Endothelial cell of umbilical vein (primary cell): ENCODE measurements around the gene TUFM. TPM values are rescaled to one million over a fixed set of nuclear protein-coding genes. Genes with fewer than 3 reads are reported as not detected.

Experiments
- BruUV-seq: library from RNA; stranded (reverse); fragments of 400-500 nt; replicated peaks from 2 replicates; lab custom pipeline; 2021; lab: Mats Ljungman, UMichigan
- CTCF ChIA-PET: fragments of 300-600, 350-600 bp; sonication (Branson Sonifier 250); formaldehyde crosslinking; loops from one replicate; lab custom pipeline; 2021; ENCODE audit warnings: antibody characterized with exemption, inconsistent platforms; lab: Charles Lee
- POLR2A ChIA-PET: fragments of 300-600, 350-600 bp; sonication (Branson Sonifier 250); formaldehyde crosslinking; loops from one replicate; lab custom pipeline; 2021; ENCODE audit warnings: antibody characterized with exemption, inconsistent platforms; lab: Charles Lee
- DNase-seq: peaks from one replicate; pipeline ENCODE4 v3.0.0-alpha.2; 2011; ENCODE audit warnings: low read depth, low spot score
- FAIRE-seq: peaks from 2 replicates; lab custom pipeline; 2011; peaks lifted over from hg19 to GRCh38; lab: Jason Lieb, UNC
- H2AFZ ChIP-seq: 2 replicates; pipeline ENCODE4 v1.6.0; 2012; ENCODE audit warnings: low read depth, low read length, control low read depth, inconsistent platforms
- H3K27ac ChIP-seq: 2 replicates; pipeline ENCODE4 v1.5.1; 2011; ENCODE audit warnings: low read depth, mild to moderate bottlenecking, control low read depth, low read length, moderate library complexity; ENCODE audit not compliant: insufficient read depth
- H3K27me3 ChIP-seq, 2 experiments: 2 replicates each; pipeline versions ENCODE4 v1.6.0 to v1.6.1; 2011; ENCODE audit warnings: low read length in 2 of 2, mixed read lengths in 1 of 2; ENCODE audit not compliant: control insufficient read depth in 2 of 2, insufficient read depth in 2 of 2
- H3K36me3 ChIP-seq, 2 experiments: 2 replicates in 1 of 2; 3 replicates in 1 of 2; pipeline ENCODE4 v1.5.1; 2011; ENCODE audit warnings: low read length in 2 of 2, mild to moderate bottlenecking in 1 of 2, moderate library complexity in 1 of 2; ENCODE audit not compliant: control insufficient read depth in 2 of 2, insufficient read depth in 2 of 2; ENCODE audit errors: extremely low read depth in 1 of 2
- H3K4me1 ChIP-seq: 3 replicates; pipeline ENCODE4 v1.5.1; 2011; ENCODE audit warnings: mild to moderate bottlenecking, low read length; ENCODE audit not compliant: control insufficient read depth, insufficient read depth; ENCODE audit errors: extremely low read depth
- H3K4me2 ChIP-seq: 2 replicates; pipeline ENCODE4 v1.6.1; 2011; ENCODE audit warnings: low read length, control low read depth, mixed read lengths; ENCODE audit not compliant: insufficient read depth
- H3K4me3 ChIP-seq, 3 experiments: fragments of 200-600 bp in 1 of 3; sonication (generic), shearing (Covaris generic) in 1 of 3; replicated peaks in 1 of 3; 2 replicates each; pipeline ENCODE4 v1.5.1; 2011 to 2016; ENCODE audit warnings: control low read depth in 3 of 3, low read length in 3 of 3, mild to moderate bottlenecking in 2 of 3, inconsistent platforms in 1 of 3, low read depth in 1 of 3, moderate library complexity in 1 of 3; ENCODE audit not compliant: insufficient read depth in 1 of 3
- H3K79me2 ChIP-seq: 2 replicates; pipeline ENCODE4 v1.6.0; 2012; ENCODE audit warnings: low read length, inconsistent platforms; ENCODE audit not compliant: control insufficient read depth, insufficient read depth
- H3K9ac ChIP-seq: replicated peaks from 2 replicates; pipeline ENCODE3; 2011; ENCODE audit warnings: low read length, control low read depth; ENCODE audit not compliant: insufficient read depth; ENCODE audit errors: extremely low read depth
- H3K9me1 ChIP-seq: replicated peaks from 3 replicates; pipeline ENCODE4 v1.6.0; 2011; ENCODE audit warnings: mild to moderate bottlenecking, low read length; ENCODE audit not compliant: control insufficient read depth, insufficient read depth; ENCODE audit errors: extremely low read depth
- H3K9me3 ChIP-seq: replicated peaks from 2 replicates; pipeline ENCODE4 v1.5.1; 2012; ENCODE audit warnings: low read length, inconsistent platforms; ENCODE audit not compliant: control insufficient read depth, insufficient read depth
- H4K20me1 ChIP-seq: replicated peaks from 2 replicates; pipeline ENCODE3; 2011; ENCODE audit warnings: mild to moderate bottlenecking, low read length; ENCODE audit not compliant: control insufficient read depth, insufficient read depth; ENCODE audit errors: extremely low read depth
- EZH2 ChIP-seq: IDR thresholded peaks from 2 replicates; pipeline ENCODE4 v1.6.1; 2012; ENCODE audit warnings: borderline replicate concordance, low read depth, mild to moderate bottlenecking, moderate library complexity, low read length, inconsistent platforms; ENCODE audit not compliant: severe bottlenecking
- JUN ChIP-seq: IDR thresholded peaks from 2 replicates; pipeline ENCODE4 v1.6.1; 2011; ENCODE audit warnings: borderline replicate concordance, low read depth; ENCODE audit not compliant: insufficient read length, insufficient read depth
- MYC ChIP-seq: IDR thresholded peaks from one replicate; pipeline ENCODE4 v1.6.1; 2011; ENCODE audit warnings: mild to moderate bottlenecking, low read depth, low read length
- POLR2AphosphoS5 ChIP-seq: IDR thresholded peaks from 2 replicates; pipeline ENCODE4 v1.6.1; 2012; ENCODE audit warnings: low read depth, mild to moderate bottlenecking, control low read depth, low read length, moderate library complexity; ENCODE audit not compliant: insufficient read depth
- dilution Hi-C: fragments of 300-500 bp; cut with MboI; formaldehyde crosslinking; loops from one replicate; pipeline ENCODE4 v1.15.0; 2019; ENCODE audit warnings: low sequenced_read_pairs; ENCODE audit not compliant: extremely low pct_ligation_motif_present
- intact Hi-C: fragments of 100-400 bp; cut with micrococcal nuclease; formaldehyde crosslinking; loops from one replicate; pipeline ENCODE4 v1.10.0; 2022
- polyA plus RNA-seq, 4 experiments: library from polyadenylated mRNA; depleted of rRNA in 3 of 4; stranded (reverse) in 3 of 4; unstranded in 1 of 4; fragments of >200 nt; gene quantifications; 2 replicates each; pipeline versions ENCODE4 v1.2.1 to v1.2.3, GENCODE V29; 2011 to 2012; ENCODE audit warnings: missing spikeins in 1 of 4
- total RNA-seq: library from RNA; stranded (reverse); gene quantifications from 2 replicates; pipeline ENCODE4 v1.2.3, GENCODE V29; 2021
- TF ChIP-seq, protein P1 (sequence below): IDR thresholded peaks from 2 replicates; pipeline ENCODE4 v1.6.1; 2011; ENCODE audit not compliant: insufficient read depth, insufficient read length
- TF ChIP-seq, protein P2 (sequence below), 2 donors: IDR thresholded peaks; 1 replicate in 1 of 2; 2 replicates in 1 of 2; pipeline ENCODE4 v1.5.1; 2011; ENCODE audit warnings: low read length in 2 of 2, mild to moderate bottlenecking in 2 of 2, moderate library complexity in 2 of 2, control low read depth in 1 of 2, inconsistent platforms in 1 of 2, low read depth in 1 of 2; ENCODE audit not compliant: insufficient read depth in 1 of 2; ENCODE audit errors: extremely low read depth in 1 of 2

Gene TUFM
- total and polyA plus RNA-seq, 2 donors (not counting 3 experiments of a cell fraction or from before 2014, with no cell fraction given), result 186 to 227 TPM

- Histone ChIP-seq H3K27ac (no peak overlapping the region), H3K36me3 (peaks cover 23 to 48% of the 10 kb centered on the region in 2 experiments), H3K4me1 (no peaks in the 10 kb centered on the region), H2AFZ (no peak overlapping the region), H3K9me1 (no peaks in the 10 kb centered on the region), H3K79me2 (no peaks in the 10 kb centered on the region), H3K4me2 (no peak overlapping the region), H4K20me1 (no peaks in the 10 kb centered on the region), H3K9ac (no peak overlapping the region), H3K27me3 (no peaks in the 10 kb centered on the region), H3K9me3 (no peaks in the 10 kb centered on the region), H3K4me3 (no peak overlapping the region)
- DNase-seq (no peak), FAIRE-seq (no peak)
- ChIA-PET CTCF (interaction anchor here (1.6 kb wide), 1 partner anchor 109 kb away, joined by 5 read pairs; no protein-coding TSS in a partner anchor), POLR2A (no interaction called here)
- intact Hi-C loops, result no loop called here
- TF ChIP-seq JUN (no peak), EZH2 (no peak), MYC (no peak), POLR2AphosphoS5 (no peak)
- TF ChIP-seq, protein P1, sequence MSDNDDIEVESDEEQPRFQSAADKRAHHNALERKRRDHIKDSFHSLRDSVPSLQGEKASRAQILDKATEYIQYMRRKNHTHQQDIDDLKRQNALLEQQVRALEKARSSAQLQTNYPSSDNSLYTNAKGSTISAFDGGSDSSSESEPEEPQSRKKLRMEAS, result no peak
- BruUV-seq, result no TSS peak
- dilution Hi-C loops, result no loop called here
Observed at GRCh38 chr16:28836761-28837064, 9.4 kb downstream of the TUFM start.

DNA sequence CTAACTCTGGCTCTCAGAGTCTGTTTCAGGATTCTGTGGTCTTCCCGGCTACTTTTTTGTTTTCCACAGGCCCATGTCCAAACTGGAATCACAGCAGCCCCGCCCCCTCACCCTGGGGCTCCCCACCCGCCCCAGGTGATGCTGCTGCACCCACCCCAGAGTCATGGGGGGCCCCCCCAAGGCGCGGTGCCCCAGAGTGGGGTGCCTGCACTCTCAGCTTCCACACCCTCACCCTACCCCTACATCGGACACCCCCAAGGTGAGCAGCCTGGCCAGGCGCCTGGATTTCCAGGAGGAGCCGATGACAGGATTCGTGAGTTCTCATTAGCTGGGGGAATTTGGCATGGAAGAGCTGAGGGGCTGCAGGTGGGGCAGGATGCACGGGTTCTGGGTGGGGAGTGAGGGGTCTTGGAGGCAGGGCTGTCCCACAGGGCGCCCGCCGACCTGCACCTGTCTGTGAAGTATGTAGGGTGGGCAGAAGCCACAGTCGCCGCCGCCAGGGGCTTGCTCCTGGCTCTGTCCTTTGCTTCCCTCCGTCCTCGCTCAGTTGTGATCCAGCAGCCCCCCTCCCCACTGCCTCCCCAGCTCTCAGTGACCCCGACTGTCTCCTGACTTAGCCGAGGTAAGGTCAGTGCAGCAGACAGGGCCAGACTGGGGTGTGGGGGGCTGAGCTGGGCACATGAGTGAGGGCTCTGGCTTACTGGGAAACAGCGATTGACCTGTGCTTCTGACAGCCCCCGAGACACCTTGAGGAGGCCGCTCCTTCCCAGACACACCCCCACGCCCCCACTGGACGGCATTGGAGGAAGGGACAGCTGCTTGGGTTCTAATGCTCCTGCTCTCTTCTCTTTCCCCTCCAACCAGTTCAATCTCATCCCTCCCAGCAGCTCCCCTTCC lies 10.0 kb downstream of the TUFM start:
- dilution Hi-C loops (no loop called here), intact Hi-C loops (no loop called here)
- H3K79me2 ChIP-seq, result peaks cover 2% of the 10 kb centered on the region
- H3K27ac ChIP-seq, result no peak overlapping the region
- TF ChIP-seq, protein P1, result no peak
- TF ChIP-seq POLR2AphosphoS5, result no peak
- TF ChIP-seq, protein P2, sequence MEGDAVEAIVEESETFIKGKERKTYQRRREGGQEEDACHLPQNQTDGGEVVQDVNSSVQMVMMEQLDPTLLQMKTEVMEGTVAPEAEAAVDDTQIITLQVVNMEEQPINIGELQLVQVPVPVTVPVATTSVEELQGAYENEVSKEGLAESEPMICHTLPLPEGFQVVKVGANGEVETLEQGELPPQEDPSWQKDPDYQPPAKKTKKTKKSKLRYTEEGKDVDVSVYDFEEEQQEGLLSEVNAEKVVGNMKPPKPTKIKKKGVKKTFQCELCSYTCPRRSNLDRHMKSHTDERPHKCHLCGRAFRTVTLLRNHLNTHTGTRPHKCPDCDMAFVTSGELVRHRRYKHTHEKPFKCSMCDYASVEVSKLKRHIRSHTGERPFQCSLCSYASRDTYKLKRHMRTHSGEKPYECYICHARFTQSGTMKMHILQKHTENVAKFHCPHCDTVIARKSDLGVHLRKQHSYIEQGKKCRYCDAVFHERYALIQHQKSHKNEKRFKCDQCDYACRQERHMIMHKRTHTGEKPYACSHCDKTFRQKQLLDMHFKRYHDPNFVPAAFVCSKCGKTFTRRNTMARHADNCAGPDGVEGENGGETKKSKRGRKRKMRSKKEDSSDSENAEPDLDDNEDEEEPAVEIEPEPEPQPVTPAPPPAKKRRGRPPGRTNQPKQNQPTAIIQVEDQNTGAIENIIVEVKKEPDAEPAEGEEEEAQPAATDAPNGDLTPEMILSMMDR (IDR thresholded peaks at IDR 0.05; ENCODE audit: extremely low read depth in 1 of 2, insufficient read depth in 1 of 2, low read depth in 1 of 2, low read length in 2 of 2), result no peak
- no peak for TF ChIP-seq MYC
- no peaks in the 10 kb centered on the region for H3K9me3 ChIP-seq
- no peak overlapping the region for H2AFZ ChIP-seq
- ChIA-PET POLR2A (no interaction called here), CTCF (interaction anchor here (1.1 kb wide), 1 partner anchor 9 kb away, joined by 3 read pairs; no protein-coding TSS in a partner anchor)
- no TSS peak for BruUV-seq
- H3K27me3 ChIP-seq, result no peaks in the 10 kb centered on the region
- H4K20me1 ChIP-seq, result no peaks in the 10 kb centered on the region
- H3K36me3 ChIP-seq, result peaks cover 25 to 52% of the 10 kb centered on the region in 2 experiments
- H3K4me2 ChIP-seq, result no peak overlapping the region
- no peak overlapping the region for H3K4me3 ChIP-seq
- no peak overlapping the region for H3K9ac ChIP-seq
- no peaks in the 10 kb centered on the region for H3K4me1 ChIP-seq
- no peak for FAIRE-seq
- H3K9me1 ChIP-seq, result no peaks in the 10 kb centered on the region
- no peak for DNase-seq
